Activated naive CD8-positive, alpha-beta T cell treated with anti-CD3 and anti-CD28 coated beads, Interleukin-2, amount 10 ng/mL, durations not matched to agents 7 days and 5 days (primary cell): Measurements from ENCODE around the gene PIK3CD. TPM values are rescaled to one million over a fixed set of nuclear protein-coding genes. Genes with fewer than 3 reads are reported as not detected.

Experiments
- ATAC-seq: fragments of 150-1000 bp; cut with Tn5 transposase; one replicate; pipeline ENCODE4 v1.10.0; 2021; ENCODE audit warnings: low read depth, moderate library complexity
- POLR2A ChIA-PET: fragments of 350-600 bp; sonication (Branson Sonifier 250); formaldehyde crosslinking; loops from one replicate; lab custom pipeline; 2021; ENCODE audit warnings: antibody characterized with exemption; lab: Charles Lee
- DNase-seq: peaks from one replicate; pipeline ENCODE4 v3.0.0; 2021
- H3K27ac Mint-ChIP-seq: one replicate; pipeline ENCODE4 v1.8.0; 2022; ENCODE audit warnings: mild to moderate bottlenecking, mixed read lengths
- H3K27me3 Mint-ChIP-seq: one replicate; pipeline ENCODE4 v1.8.0; 2022; ENCODE audit warnings: mild to moderate bottlenecking, moderate library complexity, mixed read lengths
- H3K36me3 Mint-ChIP-seq: one replicate; pipeline ENCODE4 v1.8.0; 2021; ENCODE audit warnings: mild to moderate bottlenecking, mixed read lengths
- H3K4me1 Mint-ChIP-seq: one replicate; pipeline ENCODE4 v1.8.0; 2021; ENCODE audit warnings: mixed read lengths
- H3K4me3 Mint-ChIP-seq: one replicate; pipeline ENCODE4 v1.8.0; 2022; ENCODE audit warnings: mild to moderate bottlenecking, moderate library complexity, mixed read lengths
- H3K9me3 Mint-ChIP-seq: one replicate; pipeline ENCODE4 v1.8.0; 2021; ENCODE audit warnings: mixed read lengths
- total RNA-seq, 2 experiments: library from RNA; stranded (reverse); gene quantifications; one replicate each; pipeline ENCODE4 v1.2.3, GENCODE V29; 2021

PIK3CD gene
- total RNA-seq, 2 experiments from 2014 or later = 250 TPM

DNA sequence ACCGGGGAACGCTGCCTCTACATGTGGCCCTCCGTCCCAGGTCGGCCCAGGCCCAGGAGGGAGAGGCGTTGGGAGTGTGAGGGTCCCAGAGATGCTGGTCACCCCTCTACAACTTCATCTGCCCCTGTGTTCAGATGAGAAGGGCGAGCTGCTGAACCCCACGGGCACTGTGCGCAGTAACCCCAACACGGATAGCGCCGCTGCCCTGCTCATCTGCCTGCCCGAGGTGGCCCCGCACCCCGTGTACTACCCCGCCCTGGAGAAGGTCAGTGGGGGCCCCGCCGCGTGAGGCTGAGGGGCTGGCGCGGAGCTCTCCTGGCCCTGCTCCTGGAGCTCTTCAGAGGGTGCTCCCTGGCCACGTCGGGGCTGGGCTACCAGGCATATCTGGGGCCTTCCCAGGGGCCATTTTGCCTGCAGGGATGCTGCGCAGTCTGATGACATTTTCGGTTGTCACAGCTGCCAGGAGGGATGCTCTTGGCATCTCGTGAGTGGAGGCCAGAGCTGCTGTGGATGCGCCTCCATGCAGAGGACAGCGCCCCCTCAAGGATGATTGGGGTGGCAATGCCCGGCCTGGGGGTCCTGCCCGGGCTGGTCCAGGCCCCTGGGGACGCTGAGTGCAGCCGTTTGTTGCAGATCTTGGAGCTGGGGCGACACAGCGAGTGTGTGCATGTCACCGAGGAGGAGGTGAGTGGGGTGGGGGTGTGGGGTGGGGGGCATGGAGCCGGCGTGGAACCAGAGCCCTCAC lies 68.6 kb downstream of the PIK3CD start:
- POLR2A ChIA-PET = interaction anchor here (0.8 to 9.8 kb wide), 9 partner anchors 10 to 104 kb away, joined by 3 to 346 read pairs (median 5); partner anchors contain the start of gene PIK3CD
- no peaks in the 10 kb centered on the region for H3K27me3 Mint-ChIP-seq
- peaks cover 51% of the 10 kb centered on the region for H3K4me1 Mint-ChIP-seq
- ATAC-seq (no peak), DNase-seq (peak; percentile 52)
- no peaks in the 10 kb centered on the region for H3K9me3 Mint-ChIP-seq
- H3K36me3 Mint-ChIP-seq = peaks cover 68% of the 10 kb centered on the region
- H3K27ac Mint-ChIP-seq = peak overlapping the region; percentile 99
- peak overlapping the region; percentile 82 for H3K4me3 Mint-ChIP-seq

DNA sequence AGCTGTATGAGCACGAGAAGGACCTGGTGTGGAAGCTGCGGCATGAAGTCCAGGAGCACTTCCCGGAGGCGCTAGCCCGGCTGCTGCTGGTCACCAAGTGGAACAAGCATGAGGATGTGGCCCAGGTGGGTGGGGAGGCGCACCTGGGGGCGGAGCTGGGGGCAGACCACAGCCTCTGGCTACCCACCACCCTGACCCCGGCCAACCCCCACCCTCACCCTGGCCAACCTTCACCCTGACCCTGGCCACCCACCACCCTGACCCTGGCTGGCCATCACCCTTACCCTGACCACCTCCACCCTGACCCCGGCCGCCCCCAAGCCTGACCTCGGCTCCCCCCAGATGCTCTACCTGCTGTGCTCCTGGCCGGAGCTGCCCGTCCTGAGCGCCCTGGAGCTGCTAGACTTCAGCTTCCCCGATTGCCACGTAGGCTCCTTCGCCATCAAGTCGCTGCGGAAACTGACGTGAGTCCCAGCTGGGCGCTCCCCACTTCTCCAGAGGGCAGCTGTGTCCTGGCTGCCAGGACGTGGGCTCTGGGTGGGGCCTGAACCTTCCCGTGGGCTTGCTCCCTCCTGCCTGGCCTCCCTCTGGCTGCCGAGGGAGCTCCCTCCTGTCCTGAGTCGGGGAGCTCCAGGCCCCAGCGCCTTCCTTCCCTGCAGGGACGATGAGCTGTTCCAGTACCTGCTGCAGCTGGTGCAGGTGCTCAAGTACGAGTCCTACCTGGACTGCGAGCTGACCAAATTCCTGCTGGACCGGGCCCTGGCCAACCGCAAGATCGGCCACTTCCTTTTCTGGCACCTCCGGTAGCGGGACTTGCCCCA lies 69.5 kb downstream of the PIK3CD start:
- POLR2A ChIA-PET = interaction anchor here (0.7 to 9.8 kb wide), 10 partner anchors 9 to 105 kb away, joined by 3 to 346 read pairs (median 6); partner anchors contain the start of gene PIK3CD
- H3K27me3 Mint-ChIP-seq = no peaks in the 10 kb centered on the region
- H3K4me3 Mint-ChIP-seq = peak overlapping the region; percentile 68
- peaks cover 65% of the 10 kb centered on the region for H3K36me3 Mint-ChIP-seq
- no peak for ATAC-seq
- peaks cover 49% of the 10 kb centered on the region for H3K4me1 Mint-ChIP-seq
- no peaks in the 10 kb centered on the region for H3K9me3 Mint-ChIP-seq
- H3K27ac Mint-ChIP-seq = peak overlapping the region; percentile 81
- peak; percentile 50 for DNase-seq

- Mint-ChIP-seq H3K27ac (peak overlapping the region; percentile 81), H3K4me1 (peaks cover 53% of the 10 kb centered on the region)
Observed at GRCh38 chr1:9721606-9722377, 70.3 kb downstream of the PIK3CD start.

GRCh38 chr1:9722378-9722749 lies 70.8 kb downstream of the PIK3CD start:
- no peak overlapping the region for H3K4me3 Mint-ChIP-seq
- no peaks in the 10 kb centered on the region for H3K9me3 Mint-ChIP-seq
- no peaks in the 10 kb centered on the region for H3K27me3 Mint-ChIP-seq
- peak overlapping the region; percentile 69 for H3K27ac Mint-ChIP-seq
- ATAC-seq (no peak), DNase-seq (no peak)
- peaks cover 56% of the 10 kb centered on the region for H3K4me1 Mint-ChIP-seq
- POLR2A ChIA-PET = interaction anchor here (0.9 to 9.8 kb wide), 6 partner anchors 34 to 104 kb away, joined by 3 to 346 read pairs (median 28); partner anchors contain the start of gene PIK3CD
- peaks cover 63% of the 10 kb centered on the region for H3K36me3 Mint-ChIP-seq

More at GRCh38 chr1:9721606-9722377, 70.3 kb downstream of the PIK3CD start:
- POLR2A ChIA-PET = interaction anchor here (0.7 to 9.8 kb wide), 9 partner anchors 8 to 106 kb away, joined by 3 to 346 read pairs (median 6); partner anchors contain the start of gene PIK3CD
- H3K27me3 Mint-ChIP-seq = no peaks in the 10 kb centered on the region
- H3K4me3 Mint-ChIP-seq = peak overlapping the region; percentile 68
- peak; percentile 21 for ATAC-seq
- H3K36me3 Mint-ChIP-seq = peaks cover 62% of the 10 kb centered on the region
- no peaks in the 10 kb centered on the region for H3K9me3 Mint-ChIP-seq
- peak; percentile 84 for DNase-seq

DNA sequence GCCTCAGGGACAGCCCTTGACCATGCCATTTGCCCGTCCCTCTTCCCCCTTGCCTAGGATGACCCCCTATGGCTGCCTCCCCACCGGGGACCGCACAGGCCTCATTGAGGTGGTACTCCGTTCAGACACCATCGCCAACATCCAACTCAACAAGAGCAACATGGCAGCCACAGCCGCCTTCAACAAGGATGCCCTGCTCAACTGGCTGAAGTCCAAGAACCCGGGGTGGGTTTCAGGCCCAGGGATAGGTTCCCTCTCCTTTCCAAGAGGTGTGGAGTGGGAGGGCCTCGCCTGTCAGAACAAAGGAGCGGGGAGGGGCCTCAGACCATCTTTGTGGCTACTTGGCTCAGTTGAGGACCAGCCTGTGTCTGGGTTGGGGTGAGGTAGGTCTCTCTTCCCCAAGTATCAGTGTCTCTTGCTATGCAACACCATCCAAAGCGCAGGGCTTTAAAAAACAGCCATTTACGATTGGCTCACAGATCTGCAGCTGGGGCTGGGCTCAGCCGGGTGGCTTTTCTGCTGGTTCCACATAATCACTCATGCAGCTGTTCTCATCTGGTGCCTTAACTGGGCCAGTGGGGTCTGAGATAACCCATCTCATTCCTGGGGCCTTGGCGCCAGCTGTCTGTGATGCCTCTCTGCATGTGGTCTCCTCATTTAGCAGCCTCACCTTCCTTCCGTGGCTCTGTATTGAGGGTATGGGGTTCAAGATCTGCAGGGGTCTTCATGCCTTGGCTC lies 71.7 kb downstream of the PIK3CD start:
- Mint-ChIP-seq H3K4me3 (no peak overlapping the region), H3K9me3 (no peaks in the 10 kb centered on the region), H3K27me3 (no peaks in the 10 kb centered on the region), H3K4me1 (peaks cover 56% of the 10 kb centered on the region), H3K36me3 (peaks cover 56% of the 10 kb centered on the region), H3K27ac (peak overlapping the region; percentile 69)
- POLR2A ChIA-PET = no interaction called here
- ATAC-seq (no peak), DNase-seq (no peak)

- DNase-seq (no peak), ATAC-seq (no peak)
- Mint-ChIP-seq H3K9me3 (no peaks in the 10 kb centered on the region), H3K27ac (peak overlapping the region; percentile 61), H3K27me3 (no peaks in the 10 kb centered on the region), H3K4me3 (no peak overlapping the region), H3K36me3 (peaks cover 61% of the 10 kb centered on the region), H3K4me1 (peaks cover 59% of the 10 kb centered on the region)
- POLR2A ChIA-PET = interaction anchor here (0.6 to 0.7 kb wide), 2 partner anchors 68 to 105 kb away, joined by 5 to 9 read pairs; no protein-coding TSS in a partner anchor
Observed at GRCh38 chr1:9723926-9724325, 72.4 kb downstream of the PIK3CD start.

DNA sequence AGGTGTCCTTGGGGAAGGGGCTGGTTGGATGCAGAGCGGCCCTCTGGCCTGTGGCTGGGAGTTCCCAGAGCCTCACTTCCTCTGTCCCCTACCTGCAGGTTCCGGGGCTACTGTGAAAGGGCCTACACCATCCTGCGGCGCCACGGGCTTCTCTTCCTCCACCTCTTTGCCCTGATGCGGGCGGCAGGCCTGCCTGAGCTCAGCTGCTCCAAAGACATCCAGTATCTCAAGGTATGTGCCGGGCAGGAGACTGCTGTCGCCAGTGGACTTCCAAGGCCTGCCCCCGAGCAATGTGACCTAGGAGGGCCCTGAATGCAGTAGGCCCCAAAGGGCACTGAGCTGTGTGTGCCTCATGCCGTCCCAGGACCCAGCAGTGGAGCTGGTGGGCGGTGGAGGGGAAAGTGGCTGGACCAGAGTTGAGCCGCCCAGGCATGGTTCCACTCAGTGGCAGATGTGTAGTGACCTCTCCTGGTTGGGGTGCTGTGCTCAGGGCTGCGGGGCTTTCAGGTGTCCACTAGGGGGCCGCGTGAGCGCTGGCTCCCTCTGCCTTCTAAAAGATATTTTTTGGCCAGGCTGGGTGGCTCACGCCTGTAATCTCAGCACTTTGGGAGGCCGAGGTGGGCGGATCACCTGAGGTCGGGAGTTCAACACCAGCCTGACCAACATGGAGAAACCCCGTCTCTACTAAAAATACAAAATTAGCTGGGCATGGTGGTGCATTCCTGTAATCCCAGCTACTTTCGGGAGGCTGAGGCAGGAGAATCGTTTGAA lies 73.4 kb downstream of the PIK3CD start:
- POLR2A ChIA-PET = interaction anchor here (0.8 to 1.3 kb wide), 5 partner anchors 9 to 96 kb away, joined by 3 to 6 read pairs (median 4); no protein-coding TSS in a partner anchor
- Mint-ChIP-seq H3K4me3 (peak overlapping the region; percentile 1), H3K27me3 (no peaks in the 10 kb centered on the region)

GRCh38 chr1:9726406-9726805 lies 74.9 kb downstream of the PIK3CD start:
- H3K4me1 Mint-ChIP-seq = peaks cover 62% of the 10 kb centered on the region
- no peaks in the 10 kb centered on the region for H3K27me3 Mint-ChIP-seq
- ATAC-seq = no peak
- no peaks in the 10 kb centered on the region for H3K9me3 Mint-ChIP-seq
- H3K27ac Mint-ChIP-seq = peak overlapping the region; percentile 71
- peaks cover 55% of the 10 kb centered on the region for H3K36me3 Mint-ChIP-seq
- DNase-seq = no peak
- POLR2A ChIA-PET = interaction anchor here (1.0 to 6.0 kb wide), 3 partner anchors 10 to 98 kb away, joined by 3 to 47 read pairs (median 16); no protein-coding TSS in a partner anchor
- H3K4me3 Mint-ChIP-seq = peak overlapping the region; percentile 22

More for the DNA sequence above, 73.4 kb downstream of the PIK3CD start:
- peaks cover 60% of the 10 kb centered on the region for H3K4me1 Mint-ChIP-seq
- DNase-seq = peak; percentile 80
- H3K9me3 Mint-ChIP-seq = no peaks in the 10 kb centered on the region
- peak overlapping the region; percentile 61 for H3K27ac Mint-ChIP-seq
- peaks cover 61% of the 10 kb centered on the region for H3K36me3 Mint-ChIP-seq
- ATAC-seq = peak; percentile 48

GRCh38 chr1:9726905-9727595 lies 75.5 kb downstream of the PIK3CD start:
- Mint-ChIP-seq H3K4me1 (peaks cover 63% of the 10 kb centered on the region), H3K9me3 (no peaks in the 10 kb centered on the region), H3K27me3 (no peaks in the 10 kb centered on the region), H3K27ac (peak overlapping the region; percentile 92), H3K36me3 (peaks cover 57% of the 10 kb centered on the region), H3K4me3 (peak overlapping the region; percentile 77)
- DNase-seq = no peak
- ATAC-seq = no peak
- POLR2A ChIA-PET = interaction anchor here (1.0 to 6.0 kb wide), 5 partner anchors 11 to 98 kb away, joined by 3 to 47 read pairs (median 4); no protein-coding TSS in a partner anchor

- DNase-seq (peak; percentile 63), ATAC-seq (peak; percentile 50)
- no peaks in the 10 kb centered on the region for H3K9me3 Mint-ChIP-seq
- peak overlapping the region; percentile 77 for H3K4me3 Mint-ChIP-seq
- H3K27me3 Mint-ChIP-seq = no peaks in the 10 kb centered on the region
- POLR2A ChIA-PET = interaction anchor here (0.7 to 6.0 kb wide), 8 partner anchors 8 to 102 kb away, joined by 4 to 47 read pairs (median 8); no protein-coding TSS in a partner anchor
- H3K27ac Mint-ChIP-seq = peak overlapping the region; percentile 92
- H3K4me1 Mint-ChIP-seq = peaks cover 63% of the 10 kb centered on the region
- peaks cover 52% of the 10 kb centered on the region for H3K36me3 Mint-ChIP-seq
Observed at GRCh38 chr1:9728451-9729295, 77.1 kb downstream of the PIK3CD start.
